ENCODE measurements around the gene ASCL4. TPM values are rescaled to one million over a fixed set of nuclear protein-coding genes. Genes with fewer than 3 reads are reported as not detected.

Gene ASCL4
- total and polyA plus RNA-seq, 2 of the 13 experiments (the other 11 are each of a cell fraction or from before 2014, with no cell fraction given), result not detected

DNA sequence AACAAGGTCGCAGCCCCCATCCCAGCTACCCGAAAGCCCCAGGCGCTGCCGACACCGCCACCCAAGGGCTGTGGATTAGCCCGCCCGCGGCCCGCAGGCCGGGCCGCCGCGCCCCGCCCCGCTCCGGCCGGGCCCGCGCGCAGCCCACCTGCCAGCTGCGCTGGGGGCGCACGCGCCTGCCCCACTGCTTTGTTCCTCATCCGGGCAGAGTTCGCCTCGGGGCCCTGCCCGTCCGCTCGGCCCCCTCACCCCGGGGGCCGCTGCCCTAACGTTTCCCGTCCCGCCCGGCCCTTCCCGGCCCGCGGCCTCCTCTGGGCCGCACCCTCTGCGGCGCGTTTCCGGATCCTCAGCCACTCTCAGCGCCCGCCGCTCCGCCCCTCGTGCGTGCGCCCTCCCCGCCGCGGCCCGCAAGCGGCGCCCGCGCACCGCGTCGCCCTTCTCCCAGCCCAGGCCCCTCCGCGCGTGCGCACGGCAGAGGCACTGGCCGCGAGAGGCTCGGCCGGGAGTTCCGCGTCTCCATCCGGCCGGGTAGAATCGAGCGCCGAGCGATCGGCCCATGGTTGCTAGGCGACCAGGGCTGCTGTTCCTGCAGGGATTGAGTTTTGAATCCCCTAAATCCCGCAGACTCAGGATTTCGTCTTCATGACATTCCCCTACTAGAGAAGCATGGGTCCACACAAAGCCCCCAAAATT lies 13.5 kb upstream of the ASCL4 start, which contains the start of gene PRDM4 (continued):
- TF ChIP-seq, protein P1, sequence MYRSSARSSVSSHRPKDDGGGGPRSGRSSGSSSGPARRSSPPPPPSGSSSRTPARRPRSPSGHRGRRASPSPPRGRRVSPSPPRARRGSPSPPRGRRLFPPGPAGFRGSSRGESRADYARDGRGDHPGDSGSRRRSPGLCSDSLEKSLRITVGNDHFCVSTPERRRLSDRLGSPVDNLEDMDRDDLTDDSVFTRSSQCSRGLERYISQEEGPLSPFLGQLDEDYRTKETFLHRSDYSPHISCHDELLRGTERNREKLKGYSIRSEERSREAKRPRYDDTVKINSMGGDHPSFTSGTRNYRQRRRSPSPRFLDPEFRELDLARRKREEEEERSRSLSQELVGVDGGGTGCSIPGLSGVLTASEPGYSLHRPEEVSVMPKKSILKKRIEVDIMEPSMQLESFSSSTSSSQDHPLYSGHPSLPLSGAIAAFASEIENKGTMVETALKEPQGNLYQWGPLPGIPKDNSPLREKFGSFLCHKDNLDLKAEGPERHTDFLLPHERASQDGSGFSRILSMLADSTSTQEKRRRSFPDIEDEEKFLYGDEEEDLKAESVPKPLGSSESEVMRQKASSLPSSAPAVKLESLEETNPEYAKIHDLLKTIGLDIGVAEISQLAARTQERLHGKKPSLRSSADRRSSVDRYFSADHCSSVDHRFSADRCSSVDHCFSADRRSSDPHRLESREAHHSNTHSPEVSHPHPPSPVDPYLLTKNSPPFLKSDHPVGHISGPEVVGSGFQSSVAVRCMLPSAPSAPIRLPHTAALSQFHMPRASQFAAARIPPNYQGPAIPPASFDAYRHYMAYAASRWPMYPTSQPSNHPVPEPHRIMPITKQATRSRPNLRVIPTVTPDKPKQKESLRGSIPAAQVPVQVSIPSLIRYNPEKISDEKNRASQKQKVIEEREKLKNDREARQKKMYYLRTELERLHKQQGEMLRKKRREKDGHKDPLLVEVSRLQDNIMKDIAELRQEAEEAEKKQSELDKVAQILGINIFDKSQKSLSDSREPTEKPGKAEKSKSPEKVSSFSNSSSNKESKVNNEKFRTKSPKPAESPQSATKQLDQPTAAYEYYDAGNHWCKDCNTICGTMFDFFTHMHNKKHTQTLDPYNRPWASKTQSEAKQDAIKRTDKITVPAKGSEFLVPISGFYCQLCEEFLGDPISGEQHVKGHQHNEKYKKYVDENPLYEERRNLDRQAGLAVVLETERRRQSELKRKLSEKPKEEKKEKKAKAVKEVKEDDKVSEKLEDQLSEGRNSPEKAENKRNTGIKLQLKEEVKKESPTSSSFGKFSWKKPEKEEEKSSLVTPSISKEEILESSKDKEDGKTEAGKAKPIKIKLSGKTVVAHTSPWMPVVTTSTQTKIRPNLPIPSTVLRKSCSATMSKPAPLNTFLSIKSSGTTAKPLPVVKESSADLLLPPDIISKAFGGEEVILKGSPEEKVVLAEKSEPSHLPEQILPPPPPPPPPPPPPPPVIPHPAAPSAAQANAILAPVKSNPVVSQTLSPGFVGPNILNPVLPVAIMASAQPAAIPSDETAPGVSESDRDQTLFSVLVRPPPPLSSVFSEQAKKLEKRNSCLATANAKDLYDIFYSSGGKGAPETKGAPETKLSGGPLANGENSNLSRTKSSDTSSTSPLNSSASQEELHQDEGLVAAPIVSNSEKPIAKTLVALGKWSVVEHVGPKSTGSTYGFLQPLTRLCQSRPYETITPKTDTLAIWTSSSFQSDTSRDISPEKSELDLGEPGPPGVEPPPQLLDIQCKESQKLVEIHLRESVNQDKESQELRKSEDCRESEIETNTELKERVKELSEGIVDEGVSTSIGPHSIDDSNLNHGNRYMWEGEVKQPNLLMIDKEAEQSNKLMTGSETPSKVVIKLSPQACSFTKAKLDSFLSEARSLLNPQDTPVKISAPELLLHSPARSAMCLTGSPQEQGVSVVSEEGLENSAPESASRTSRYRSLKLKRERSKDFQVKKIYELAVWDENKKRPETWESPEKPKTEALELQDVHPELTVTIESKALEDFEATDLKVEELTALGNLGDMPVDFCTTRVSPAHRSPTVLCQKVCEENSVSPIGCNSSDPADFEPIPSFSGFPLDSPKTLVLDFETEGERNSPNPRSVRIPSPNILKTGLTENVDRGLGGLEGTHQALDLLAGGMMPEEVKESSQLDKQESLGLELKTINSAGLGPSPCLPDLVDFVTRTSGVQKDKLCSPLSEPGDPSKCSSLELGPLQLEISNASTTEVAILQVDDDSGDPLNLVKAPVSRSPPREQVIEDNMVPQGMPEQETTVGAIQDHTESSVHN (CRISPR knock-in tag; IDR thresholded peaks at IDR 0.05), result no peak
- peak; percentile 39; the same call in 1 of the 2 replicates for TF ChIP-seq ZNF749 (CRISPR knock-in tag; IDR thresholded peaks at IDR 0.05; ENCODE audit: borderline replicate concordance)
- no peak for TF ChIP-seq FOXM1 (CRISPR knock-in tag; IDR thresholded peaks at IDR 0.05)
- TF ChIP-seq HMG20B (CRISPR knock-in tag; conservative IDR thresholded peaks at IDR 0.05), result no peak
- peak; percentile 85 for TF ChIP-seq HES4 (CRISPR knock-in tag; IDR thresholded peaks at IDR 0.05; ENCODE audit: borderline replicate concordance)
- TF ChIP-seq, protein P2, sequence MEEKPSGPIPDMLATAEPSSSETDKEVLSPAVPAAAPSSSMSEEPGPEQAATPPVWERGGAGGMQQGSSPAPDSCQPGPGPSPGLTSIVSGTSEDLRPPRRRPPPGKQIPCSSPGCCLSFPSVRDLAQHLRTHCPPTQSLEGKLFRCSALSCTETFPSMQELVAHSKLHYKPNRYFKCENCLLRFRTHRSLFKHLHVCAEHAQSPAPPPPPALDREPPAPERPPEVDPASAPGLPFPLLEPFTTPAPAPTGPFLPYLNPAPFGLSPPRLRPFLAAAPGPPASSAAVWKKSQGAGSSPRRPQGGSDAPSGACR (CRISPR knock-in tag; IDR thresholded peaks at IDR 0.05), result no peak
- TF ChIP-seq, protein P3, sequence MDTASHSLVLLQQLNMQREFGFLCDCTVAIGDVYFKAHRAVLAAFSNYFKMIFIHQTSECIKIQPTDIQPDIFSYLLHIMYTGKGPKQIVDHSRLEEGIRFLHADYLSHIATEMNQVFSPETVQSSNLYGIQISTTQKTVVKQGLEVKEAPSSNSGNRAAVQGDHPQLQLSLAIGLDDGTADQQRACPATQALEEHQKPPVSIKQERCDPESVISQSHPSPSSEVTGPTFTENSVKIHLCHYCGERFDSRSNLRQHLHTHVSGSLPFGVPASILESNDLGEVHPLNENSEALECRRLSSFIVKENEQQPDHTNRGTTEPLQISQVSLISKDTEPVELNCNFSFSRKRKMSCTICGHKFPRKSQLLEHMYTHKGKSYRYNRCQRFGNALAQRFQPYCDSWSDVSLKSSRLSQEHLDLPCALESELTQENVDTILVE (CRISPR knock-in tag; IDR thresholded peaks at IDR 0.05), result peak; percentile 47; the same call in 1 of the 2 replicates
- TF ChIP-seq ZFP82 (CRISPR knock-in tag; IDR thresholded peaks at IDR 0.05; ENCODE audit: borderline replicate concordance), result no peak; the same call in 1 of the 2 replicates
- TF ChIP-seq, protein P4, sequence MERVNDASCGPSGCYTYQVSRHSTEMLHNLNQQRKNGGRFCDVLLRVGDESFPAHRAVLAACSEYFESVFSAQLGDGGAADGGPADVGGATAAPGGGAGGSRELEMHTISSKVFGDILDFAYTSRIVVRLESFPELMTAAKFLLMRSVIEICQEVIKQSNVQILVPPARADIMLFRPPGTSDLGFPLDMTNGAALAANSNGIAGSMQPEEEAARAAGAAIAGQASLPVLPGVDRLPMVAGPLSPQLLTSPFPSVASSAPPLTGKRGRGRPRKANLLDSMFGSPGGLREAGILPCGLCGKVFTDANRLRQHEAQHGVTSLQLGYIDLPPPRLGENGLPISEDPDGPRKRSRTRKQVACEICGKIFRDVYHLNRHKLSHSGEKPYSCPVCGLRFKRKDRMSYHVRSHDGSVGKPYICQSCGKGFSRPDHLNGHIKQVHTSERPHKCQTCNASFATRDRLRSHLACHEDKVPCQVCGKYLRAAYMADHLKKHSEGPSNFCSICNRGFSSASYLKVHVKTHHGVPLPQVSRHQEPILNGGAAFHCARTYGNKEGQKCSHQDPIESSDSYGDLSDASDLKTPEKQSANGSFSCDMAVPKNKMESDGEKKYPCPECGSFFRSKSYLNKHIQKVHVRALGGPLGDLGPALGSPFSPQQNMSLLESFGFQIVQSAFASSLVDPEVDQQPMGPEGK (CRISPR knock-in tag; IDR thresholded peaks at IDR 0.05), result peak; percentile 76
- peak; percentile 48 for TF ChIP-seq PHF20 (CRISPR knock-in tag; IDR thresholded peaks at IDR 0.05)
- TF ChIP-seq ZNF431 (CRISPR knock-in tag; IDR thresholded peaks at IDR 0.05; ENCODE audit: borderline replicate concordance, low read depth), result peak; percentile 69
- no peak for TF ChIP-seq ZNF232 (CRISPR knock-in tag; IDR thresholded peaks at IDR 0.05; ENCODE audit: borderline replicate concordance)
